Mucosa of descending colon (tissue), 3 donors: Measurements from ENCODE around the gene AMER2. TPM values are rescaled to one million over a fixed set of nuclear protein-coding genes. Genes with fewer than 3 reads are reported as not detected.

Experiments
- ATAC-seq: fragments of 200-7000 bp; cut with Tn5 transposase; one replicate; pipeline ENCODE4 v1.9.1; 2020; ENCODE audit warnings: mild to moderate bottlenecking, moderate library complexity
- DNase-seq, 3 donors: peaks; one replicate each; pipeline ENCODE4 v3.0.0-alpha.2; 2020
- H3K36me3 ChIP-seq: fragments of 200-600 bp; one replicate; pipeline ENCODE4 v1.8.0; 2021; ENCODE audit warnings: low read depth, mild to moderate bottlenecking
- H3K4me1 ChIP-seq: fragments of 200-600 bp; one replicate; pipeline ENCODE4 v1.8.0; 2021; ENCODE audit warnings: low read depth, mild to moderate bottlenecking
- H3K4me3 ChIP-seq: fragments of 200-600 bp; one replicate; pipeline ENCODE4 v1.8.0; 2021; ENCODE audit warnings: mild to moderate bottlenecking
- H3K9me3 ChIP-seq: fragments of 200-600 bp; one replicate; pipeline ENCODE4 v1.8.0; 2021; ENCODE audit warnings: mild to moderate bottlenecking
- intact Hi-C, 2 donors: fragments of 100-400 bp; cut with DNase I in 1 of 2; cut with micrococcal nuclease in 1 of 2; formaldehyde crosslinking; loops; one replicate each; pipeline versions ENCODE4 v1.11.0 to v1.11.1; 2022; cut with DNase I, micrococcal nuclease
- total RNA-seq, 3 donors: library from RNA; stranded (reverse); fragmentation: NEBNext Ultra II Directional in 2 of 3; extraction: Animal tissue kit (Norgen Biotek cat#: 25700) in 2 of 3; gene quantifications; one replicate each; pipeline versions ENCODE4 v1.2.1 to v1.2.4, GENCODE V29; 2021 to 2023
- TF ChIP-seq, protein P1 (sequence below): fragments of 200-600 bp; IDR thresholded peaks from one replicate; pipeline ENCODE4 v1.8.0; 2022; ENCODE audit warnings: antibody characterized with exemption, mild to moderate bottlenecking
- donor health status: DM: no; HTN: no; CAD: no; lungs with moderate emphysema.
- donor health status: DM: no; HTN: no; CAD: no.
- donor health status: DM: no; HTN: yes; CAD: no.

Gene AMER2
- total RNA-seq, 3 donors from 2014 or later, result 0.05 to 0.70 TPM; not detected in 1

DNA sequence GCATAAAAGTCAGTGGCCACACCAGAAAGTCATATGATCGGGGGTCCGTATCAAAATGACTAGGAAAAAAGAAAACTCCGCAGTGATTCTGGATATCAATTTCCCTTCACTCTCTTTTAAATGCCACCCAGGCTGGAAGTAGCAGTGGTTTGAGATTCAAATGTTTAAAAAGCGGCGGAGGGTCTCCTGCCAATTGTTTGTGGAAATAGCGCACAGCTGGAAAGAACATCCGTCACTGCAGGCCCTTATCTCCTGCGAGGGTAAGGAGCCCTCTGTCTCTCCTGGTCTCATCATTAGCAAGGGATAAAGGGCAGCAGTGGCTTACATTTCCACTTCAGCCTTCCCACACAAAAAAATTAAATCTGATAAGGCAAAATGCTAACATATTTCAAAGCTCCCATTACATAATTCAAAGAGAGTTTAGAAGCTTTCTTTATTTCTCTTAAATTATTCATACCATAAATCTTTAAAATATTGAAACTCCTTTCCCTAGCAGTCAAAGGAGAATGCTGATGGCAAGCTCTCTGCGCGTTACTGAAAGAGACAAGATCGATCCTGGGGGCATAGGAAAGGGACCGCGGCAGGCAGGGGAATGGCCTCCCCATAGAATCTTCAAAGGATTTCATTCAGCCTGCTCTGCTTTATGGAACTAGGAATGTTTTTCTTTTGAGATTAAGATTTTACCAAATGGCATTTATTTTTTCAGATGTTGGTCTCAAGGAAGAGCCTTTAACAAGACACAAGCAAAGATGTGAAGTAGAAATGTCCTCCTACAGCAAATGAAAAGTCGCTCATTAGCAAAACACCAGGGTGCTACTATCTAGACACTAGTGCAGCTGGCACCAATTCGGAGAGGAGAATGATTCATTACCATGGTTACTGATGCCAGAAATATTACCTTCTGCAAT is 35.0 kb downstream of the AMER2 start:
- no peaks in the 10 kb centered on the region for H3K36me3 ChIP-seq
- no peak overlapping the region for H3K4me3 ChIP-seq
- no peak for ATAC-seq
- no peaks in the 10 kb centered on the region for H3K9me3 ChIP-seq
- intact Hi-C loops, result no loop called here
- DNase-seq, result no peak
- TF ChIP-seq, protein P1, sequence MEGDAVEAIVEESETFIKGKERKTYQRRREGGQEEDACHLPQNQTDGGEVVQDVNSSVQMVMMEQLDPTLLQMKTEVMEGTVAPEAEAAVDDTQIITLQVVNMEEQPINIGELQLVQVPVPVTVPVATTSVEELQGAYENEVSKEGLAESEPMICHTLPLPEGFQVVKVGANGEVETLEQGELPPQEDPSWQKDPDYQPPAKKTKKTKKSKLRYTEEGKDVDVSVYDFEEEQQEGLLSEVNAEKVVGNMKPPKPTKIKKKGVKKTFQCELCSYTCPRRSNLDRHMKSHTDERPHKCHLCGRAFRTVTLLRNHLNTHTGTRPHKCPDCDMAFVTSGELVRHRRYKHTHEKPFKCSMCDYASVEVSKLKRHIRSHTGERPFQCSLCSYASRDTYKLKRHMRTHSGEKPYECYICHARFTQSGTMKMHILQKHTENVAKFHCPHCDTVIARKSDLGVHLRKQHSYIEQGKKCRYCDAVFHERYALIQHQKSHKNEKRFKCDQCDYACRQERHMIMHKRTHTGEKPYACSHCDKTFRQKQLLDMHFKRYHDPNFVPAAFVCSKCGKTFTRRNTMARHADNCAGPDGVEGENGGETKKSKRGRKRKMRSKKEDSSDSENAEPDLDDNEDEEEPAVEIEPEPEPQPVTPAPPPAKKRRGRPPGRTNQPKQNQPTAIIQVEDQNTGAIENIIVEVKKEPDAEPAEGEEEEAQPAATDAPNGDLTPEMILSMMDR, result no peak
- H3K4me1 ChIP-seq, result no peaks in the 10 kb centered on the region

DNA sequence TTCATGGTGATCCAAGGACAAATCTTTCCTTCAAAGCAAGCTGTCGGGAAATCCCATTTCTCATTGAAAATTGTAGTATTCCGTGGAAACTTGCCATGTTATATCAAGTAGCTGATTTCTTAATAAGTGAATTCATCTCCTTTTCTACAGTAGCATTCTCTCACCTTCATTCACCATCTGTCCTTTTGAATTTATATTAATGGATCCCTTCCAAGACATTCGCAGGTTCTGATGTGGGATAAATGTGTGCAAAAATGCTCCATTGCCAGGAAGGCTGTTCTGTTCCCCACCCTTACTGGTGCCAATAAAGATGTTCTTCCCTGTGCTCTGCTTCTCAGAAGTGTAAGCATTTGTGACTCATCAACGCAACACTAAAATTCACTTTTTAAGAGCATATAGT is 36.2 kb downstream of the AMER2 start:
- no peaks in the 10 kb centered on the region for H3K4me1 ChIP-seq
- ATAC-seq (no peak), DNase-seq (no peak)
- intact Hi-C loops, result no loop called here
- H3K36me3 ChIP-seq, result no peaks in the 10 kb centered on the region
- H3K9me3 ChIP-seq, result no peaks in the 10 kb centered on the region
- H3K4me3 ChIP-seq, result no peak overlapping the region
- TF ChIP-seq, protein P1, result no peak

DNA sequence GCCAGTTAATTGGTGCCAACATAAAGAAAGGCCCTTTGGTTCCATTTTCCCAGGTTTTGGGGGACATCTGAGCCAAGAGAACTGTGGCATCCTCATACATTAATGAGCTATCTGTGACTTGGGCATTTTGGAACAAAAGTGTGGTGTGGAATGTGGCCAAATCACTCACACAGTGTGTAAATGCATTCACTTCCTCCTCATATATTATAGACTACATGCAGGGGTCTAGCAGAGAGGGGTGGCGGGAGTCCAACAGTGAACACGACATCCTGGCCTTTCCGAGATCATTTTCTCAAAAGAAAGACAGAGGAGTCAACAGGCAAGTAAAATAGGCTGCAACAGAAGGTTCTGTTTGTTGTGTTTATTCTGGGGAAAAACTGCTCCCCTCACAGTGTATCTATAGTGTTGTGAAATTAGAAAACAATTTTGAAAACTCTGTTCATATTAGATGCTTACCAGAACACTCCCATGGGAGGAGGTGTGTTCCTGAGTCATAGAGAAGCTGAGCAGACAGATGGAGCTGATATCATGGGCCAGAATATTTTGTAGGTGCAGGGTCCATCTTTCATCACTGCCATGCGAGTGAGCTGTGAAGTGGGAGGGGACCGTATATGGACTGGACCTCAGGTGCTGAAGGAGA is 39.2 kb downstream of the AMER2 start:
- DNase-seq (no peak), ATAC-seq (no peak)
- no peaks in the 10 kb centered on the region for H3K36me3 ChIP-seq
- H3K4me3 ChIP-seq, result no peak overlapping the region
- intact Hi-C loops, result no loop called here
- TF ChIP-seq, protein P1, result no peak
- H3K9me3 ChIP-seq, result no peaks in the 10 kb centered on the region
- no peaks in the 10 kb centered on the region for H3K4me1 ChIP-seq

DNA sequence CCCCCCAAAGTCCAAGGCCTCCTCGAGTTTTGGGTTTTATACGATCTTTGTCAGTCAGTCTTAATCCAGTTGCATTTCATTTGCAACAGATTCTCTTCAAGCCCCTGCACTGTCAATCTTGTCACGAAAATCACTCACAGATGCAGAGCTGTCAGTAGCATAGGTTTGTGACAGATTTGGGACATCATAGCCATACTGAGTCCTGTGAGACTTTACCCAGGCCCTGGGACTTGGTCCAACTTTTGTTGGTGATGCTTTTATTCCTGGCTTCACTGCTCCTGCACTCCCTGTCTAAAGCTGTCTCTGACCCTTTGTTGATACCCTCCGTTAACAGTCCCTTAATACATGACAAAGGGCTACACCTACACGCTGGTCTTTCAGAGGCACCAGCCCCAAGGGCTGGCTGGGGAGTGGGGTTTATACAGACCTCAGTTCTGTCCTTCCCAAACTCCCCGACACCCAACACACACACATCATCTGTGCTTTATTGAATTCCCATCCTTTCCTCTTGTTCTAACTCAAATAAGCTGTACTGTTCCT is 40.1 kb downstream of the AMER2 start:
- Histone ChIP-seq H3K36me3 (no peaks in the 10 kb centered on the region), H3K9me3 (no peaks in the 10 kb centered on the region), H3K4me1 (no peaks in the 10 kb centered on the region), H3K4me3 (no peak overlapping the region)
- DNase-seq (no peak), ATAC-seq (no peak)
- TF ChIP-seq, protein P1, result no peak
- intact Hi-C loops, result no loop called here

DNA sequence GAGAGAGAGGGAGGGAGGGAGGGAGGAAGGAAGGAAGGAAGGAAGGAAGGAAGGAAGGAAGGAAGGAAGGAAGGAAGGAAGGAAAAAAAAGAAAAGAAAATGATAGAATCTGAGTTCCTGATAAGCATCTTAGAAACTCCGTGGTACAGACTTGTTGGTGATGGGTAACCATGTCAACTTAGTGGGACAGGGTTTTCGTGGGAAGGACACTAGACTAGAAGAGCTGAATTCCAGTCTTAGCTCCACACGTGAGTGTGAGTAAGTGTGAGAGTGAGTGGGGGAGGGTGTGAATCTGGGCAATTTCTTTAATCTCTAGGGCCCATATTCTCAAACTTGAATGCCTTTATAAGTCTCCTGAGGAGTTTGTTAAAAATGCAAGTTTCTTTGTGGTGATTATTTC is 41.1 kb downstream of the AMER2 start:
- intact Hi-C loops, result no loop called here
- no peaks in the 10 kb centered on the region for H3K9me3 ChIP-seq
- DNase-seq, result no peak
- TF ChIP-seq, protein P1, result no peak
- H3K4me3 ChIP-seq, result no peak overlapping the region
- ATAC-seq, result no peak
- H3K4me1 ChIP-seq, result no peaks in the 10 kb centered on the region
- no peaks in the 10 kb centered on the region for H3K36me3 ChIP-seq
